Mesothelial cell of epicardium (in vitro differentiated cells): ENCODE data around the gene HNRNPLL. TPM values are rescaled to one million over a fixed set of nuclear protein-coding genes. Genes with fewer than 3 reads are reported as not detected.
"Not testable (repeated sequence)": the region's sequence is repeated elsewhere in the genome, so short reads cannot be mapped to it uniquely, and the experiment has no call there.

ENCODE experiments used
- DNase-seq, 2 experiments: peaks; one replicate each; pipeline ENCODE4 v3.0.0; 2021; ENCODE audit warnings: low spot score in 2 of 2; ENCODE audit not compliant: unreplicated experiment in 2 of 2
- H3K27ac Mint-ChIP-seq: 2 replicates; pipeline ENCODE4 v1.8.0; 2021; ENCODE audit warnings: mixed read lengths
- H3K27me3 Mint-ChIP-seq: 2 replicates; pipeline ENCODE4 v1.8.0; 2021; ENCODE audit warnings: low read depth, mixed read lengths
- H3K36me3 Mint-ChIP-seq: 2 replicates; pipeline ENCODE4 v1.8.0; 2021; ENCODE audit warnings: mixed read lengths
- H3K4me1 Mint-ChIP-seq: 2 replicates; pipeline ENCODE4 v1.8.0; 2021; ENCODE audit warnings: mixed read lengths
- H3K4me3 Mint-ChIP-seq: 2 replicates; pipeline ENCODE4 v1.8.0; 2021; ENCODE audit warnings: mild to moderate bottlenecking, moderate library complexity, mixed read lengths
- H3K9me3 Mint-ChIP-seq: 2 replicates; pipeline ENCODE4 v1.8.0; 2021; ENCODE audit warnings: mixed read lengths
- total RNA-seq: library from RNA; stranded (reverse); gene quantifications from 3 replicates; pipeline ENCODE4 v1.2.1, GENCODE V29; 2021
- TF ChIP-seq, protein P1 (sequence below): fragments of 200-600 bp; sonication (generic); IDR thresholded peaks from one replicate; pipeline ENCODE4 v1.5.0; 2021; ENCODE audit warnings: antibody characterized with exemption; ENCODE audit not compliant: unreplicated experiment

The HNRNPLL gene
- total RNA-seq, 1 donor from 2014 or later: 80.7 TPM

DNA sequence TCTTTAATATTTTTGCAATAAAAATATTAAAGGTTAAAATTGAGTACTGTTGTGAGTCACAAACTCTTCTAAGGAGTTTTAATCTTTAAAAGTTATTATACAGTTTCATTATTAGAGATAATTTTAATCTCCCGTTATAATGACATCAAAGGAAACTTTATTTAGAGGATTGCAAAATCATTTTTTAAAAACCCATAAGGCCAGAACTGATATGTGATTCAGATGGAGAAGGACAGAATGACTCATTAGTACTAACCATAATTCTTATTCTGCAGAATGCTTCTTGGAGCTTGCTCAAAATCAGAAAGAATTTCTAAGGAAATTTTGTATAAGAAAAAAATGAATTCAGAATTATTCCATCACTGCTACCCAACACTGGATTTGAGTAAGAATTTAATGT lies 12.5 kb upstream of the HNRNPLL start:
- DNase-seq: no peak
- Mint-ChIP-seq H3K27ac (no peak overlapping the region), H3K4me3 (no peak overlapping the region), H3K4me1 (peaks cover 28% of the 10 kb centered on the region), H3K9me3 (no peaks in the 10 kb centered on the region), H3K27me3 (no peaks in the 10 kb centered on the region), H3K36me3 (no peaks in the 10 kb centered on the region)
- TF ChIP-seq, protein P1, sequence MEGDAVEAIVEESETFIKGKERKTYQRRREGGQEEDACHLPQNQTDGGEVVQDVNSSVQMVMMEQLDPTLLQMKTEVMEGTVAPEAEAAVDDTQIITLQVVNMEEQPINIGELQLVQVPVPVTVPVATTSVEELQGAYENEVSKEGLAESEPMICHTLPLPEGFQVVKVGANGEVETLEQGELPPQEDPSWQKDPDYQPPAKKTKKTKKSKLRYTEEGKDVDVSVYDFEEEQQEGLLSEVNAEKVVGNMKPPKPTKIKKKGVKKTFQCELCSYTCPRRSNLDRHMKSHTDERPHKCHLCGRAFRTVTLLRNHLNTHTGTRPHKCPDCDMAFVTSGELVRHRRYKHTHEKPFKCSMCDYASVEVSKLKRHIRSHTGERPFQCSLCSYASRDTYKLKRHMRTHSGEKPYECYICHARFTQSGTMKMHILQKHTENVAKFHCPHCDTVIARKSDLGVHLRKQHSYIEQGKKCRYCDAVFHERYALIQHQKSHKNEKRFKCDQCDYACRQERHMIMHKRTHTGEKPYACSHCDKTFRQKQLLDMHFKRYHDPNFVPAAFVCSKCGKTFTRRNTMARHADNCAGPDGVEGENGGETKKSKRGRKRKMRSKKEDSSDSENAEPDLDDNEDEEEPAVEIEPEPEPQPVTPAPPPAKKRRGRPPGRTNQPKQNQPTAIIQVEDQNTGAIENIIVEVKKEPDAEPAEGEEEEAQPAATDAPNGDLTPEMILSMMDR: no peak

DNA sequence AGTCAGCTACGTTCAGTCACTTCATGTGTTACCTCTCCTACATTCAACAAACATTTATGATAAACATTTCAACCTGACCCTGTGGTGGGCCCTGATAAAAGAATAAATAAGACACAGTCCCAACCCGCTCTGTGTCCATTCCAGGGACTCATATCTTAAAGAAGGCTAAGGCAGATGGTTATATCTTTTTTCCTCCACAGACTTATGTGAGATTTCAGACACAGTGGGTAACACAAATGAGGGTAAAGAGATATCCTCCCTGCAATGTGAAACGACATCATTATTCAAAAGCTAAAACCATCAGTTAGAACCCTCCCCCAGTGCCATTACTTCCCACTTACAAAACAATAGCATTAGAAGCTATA lies 11.1 kb upstream of the HNRNPLL start:
- H3K27ac Mint-ChIP-seq: no peak overlapping the region
- no peaks in the 10 kb centered on the region for H3K27me3 Mint-ChIP-seq
- H3K4me1 Mint-ChIP-seq: peaks cover 18% of the 10 kb centered on the region
- DNase-seq: no peak
- TF ChIP-seq, protein P1: no peak
- H3K4me3 Mint-ChIP-seq: no peak overlapping the region
- no peaks in the 10 kb centered on the region for H3K9me3 Mint-ChIP-seq
- H3K36me3 Mint-ChIP-seq: no peaks in the 10 kb centered on the region

DNA sequence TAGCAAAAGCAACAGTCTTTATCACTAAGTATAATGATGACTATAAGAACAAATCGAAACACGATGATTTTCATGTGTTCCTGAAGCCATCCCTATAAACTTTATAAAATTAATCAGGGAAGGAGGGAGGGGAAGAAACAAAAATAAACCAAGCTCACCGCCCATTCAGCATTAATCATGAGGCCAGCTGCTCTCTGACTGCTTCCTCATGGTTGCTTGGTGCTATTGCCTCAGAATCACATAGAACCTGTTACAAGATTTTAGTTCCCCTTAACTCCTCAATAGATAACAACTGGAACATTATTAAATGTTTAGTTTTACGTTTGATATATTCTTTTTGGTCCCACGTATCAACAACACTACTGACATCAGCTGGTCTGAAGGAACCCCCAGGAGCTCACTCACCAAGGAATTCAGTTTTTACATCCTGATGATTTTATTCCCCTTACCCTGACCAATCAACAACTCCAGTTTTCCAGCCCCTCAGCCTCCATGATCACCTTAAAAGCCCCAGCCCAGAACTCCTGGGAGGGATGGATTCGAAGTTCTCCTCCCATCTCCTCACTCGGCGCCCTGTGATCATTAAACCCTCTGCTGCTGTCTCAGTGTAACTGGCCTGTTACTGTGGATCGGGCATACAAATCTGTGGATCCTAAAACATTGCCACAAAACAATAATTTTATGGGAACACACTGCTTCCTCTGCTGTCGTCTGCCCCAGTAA lies 10.6 kb upstream of the HNRNPLL start:
- peak overlapping the region; percentile 10 for H3K27ac Mint-ChIP-seq
- TF ChIP-seq, protein P1: no peak
- no peak overlapping the region for H3K4me3 Mint-ChIP-seq
- H3K36me3 Mint-ChIP-seq: no peaks in the 10 kb centered on the region
- no peaks in the 10 kb centered on the region for H3K9me3 Mint-ChIP-seq
- H3K27me3 Mint-ChIP-seq: no peaks in the 10 kb centered on the region
- DNase-seq: no peak
- peaks cover 18% of the 10 kb centered on the region for H3K4me1 Mint-ChIP-seq

DNA sequence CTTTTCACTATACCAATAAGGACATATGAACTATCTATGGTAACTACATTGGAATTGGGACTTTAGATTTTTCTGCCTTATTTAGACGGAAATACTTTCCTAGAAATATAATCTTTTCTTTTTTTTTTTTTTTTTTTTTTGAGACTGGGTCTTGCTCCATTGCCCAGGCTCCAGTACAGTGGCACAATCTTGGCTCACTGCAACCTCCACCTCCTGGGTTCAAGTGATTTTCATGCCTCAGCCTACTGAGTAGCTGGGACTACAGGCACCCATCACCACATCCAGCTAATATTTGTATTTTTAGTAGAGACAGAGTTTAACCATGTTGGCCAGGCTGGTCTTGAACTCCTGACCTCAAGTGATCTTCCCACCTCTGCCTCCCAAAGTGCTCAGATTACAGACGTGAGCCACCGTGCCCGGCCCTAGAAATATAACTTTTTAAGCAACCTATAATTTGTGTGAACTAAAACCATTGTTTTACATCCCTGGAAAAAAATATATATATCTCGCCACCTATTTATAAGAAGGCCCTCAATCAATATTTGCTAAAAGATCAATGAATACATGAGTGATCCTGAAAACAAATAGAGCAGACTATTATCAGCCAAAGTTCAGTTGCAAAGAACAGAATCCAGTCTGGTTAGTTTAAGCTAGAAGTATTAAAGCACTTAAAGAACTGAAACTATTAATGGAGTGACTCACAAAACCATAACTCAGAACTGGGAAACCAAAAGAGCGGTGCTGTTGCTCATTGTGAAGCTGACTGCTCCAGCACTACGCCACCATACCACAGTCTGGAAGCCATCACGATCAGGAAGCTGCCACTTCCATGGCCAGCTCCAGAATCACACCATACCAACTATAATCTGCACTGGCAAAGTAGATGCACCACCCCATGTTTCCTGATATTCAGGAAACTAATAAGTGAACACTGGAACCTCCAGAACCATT lies 8.4 kb upstream of the HNRNPLL start:
- Mint-ChIP-seq H3K9me3 (no peaks in the 10 kb centered on the region), H3K27ac (no peak overlapping the region), H3K4me3 (no peak overlapping the region), H3K4me1 (peaks cover 21% of the 10 kb centered on the region), H3K36me3 (no peaks in the 10 kb centered on the region), H3K27me3 (no peaks in the 10 kb centered on the region)
- no peak for DNase-seq
- TF ChIP-seq, protein P1: no peak

DNA sequence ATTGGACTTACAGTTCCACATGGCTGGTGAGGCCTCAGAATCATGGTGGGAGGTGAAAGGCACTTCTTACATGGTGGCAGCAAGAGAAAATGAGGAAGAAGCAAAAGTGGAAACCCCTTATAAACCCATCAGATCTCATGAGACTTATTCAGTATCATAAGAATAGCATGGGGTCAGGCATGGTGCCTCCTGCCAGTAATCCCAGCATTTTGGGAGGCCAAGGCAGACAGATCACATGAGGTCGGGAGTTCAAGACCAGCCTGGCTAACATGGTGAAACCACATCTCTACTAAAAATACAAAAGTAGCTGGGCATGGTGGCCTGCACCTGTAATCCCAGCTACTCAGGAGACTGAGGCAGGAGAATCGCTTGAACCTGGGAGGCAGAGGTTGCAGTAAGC lies 6.5 kb upstream of the HNRNPLL start:
- DNase-seq, H3K4me3 Mint-ChIP-seq, H3K9me3 Mint-ChIP-seq, H3K27ac Mint-ChIP-seq, H3K27me3 Mint-ChIP-seq, H3K36me3 Mint-ChIP-seq: not testable (repeated sequence)
- H3K4me1 Mint-ChIP-seq: peaks cover 29% of the 10 kb centered on the region

DNA sequence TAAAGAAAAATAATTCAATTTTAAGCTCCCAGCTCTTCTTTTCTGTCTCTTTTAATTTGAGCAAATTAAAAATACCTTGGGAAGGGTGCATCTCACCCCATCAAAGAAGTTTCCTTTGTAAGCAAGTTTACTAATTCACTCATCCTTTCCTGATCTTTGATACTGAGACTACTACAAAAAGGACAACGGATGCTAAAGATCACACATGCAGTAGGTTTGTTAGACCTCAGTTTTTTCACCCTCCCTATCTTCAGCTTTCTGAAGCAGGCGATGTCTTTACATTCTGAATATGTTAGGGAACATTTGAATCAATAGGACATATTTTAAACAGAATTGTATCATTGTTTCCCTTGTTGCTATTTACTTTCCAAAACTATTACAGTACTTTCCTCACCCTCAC lies 6.0 kb upstream of the HNRNPLL start:
- no peaks in the 10 kb centered on the region for H3K27me3 Mint-ChIP-seq
- no peak overlapping the region for H3K27ac Mint-ChIP-seq
- TF ChIP-seq, protein P1: no peak
- no peak for DNase-seq
- no peaks in the 10 kb centered on the region for H3K36me3 Mint-ChIP-seq
- H3K4me1 Mint-ChIP-seq: peaks cover 29% of the 10 kb centered on the region
- no peak overlapping the region for H3K4me3 Mint-ChIP-seq
- no peaks in the 10 kb centered on the region for H3K9me3 Mint-ChIP-seq
